Stimulated activated CD4-positive, alpha-beta T cell treated with anti-CD3 and anti-CD28 coated beads, Interleukin-1b, Interleukin-23, amount 100 ng/mL, for 4 hours (primary cell): Measurements from ENCODE around the gene ZDHHC14.
"Not testable (repeated sequence)": the region's sequence is repeated elsewhere in the genome, so short reads cannot be mapped to it uniquely, and the experiment has no call there.

Experiments
- DNase-seq, 2 donors: peaks; one replicate each; pipeline ENCODE4 v3.0.0-alpha.2; 2020; ENCODE audit warnings: low read depth in 2 of 2

ZDHHC14 gene

GRCh38 chr6:157569543-157569942 lies 188.6 kb downstream of the ZDHHC14 start:
- no peak for DNase-seq

- DNase-seq: no peak
Measured at GRCh38 chr6:157570104-157570503, 189.1 kb downstream of the ZDHHC14 start.

- no peak for DNase-seq
Measured at GRCh38 chr6:157570752-157571151, 189.8 kb downstream of the ZDHHC14 start.

- DNase-seq: no peak
Measured at GRCh38 chr6:157571269-157571668, 190.3 kb downstream of the ZDHHC14 start.

DNA sequence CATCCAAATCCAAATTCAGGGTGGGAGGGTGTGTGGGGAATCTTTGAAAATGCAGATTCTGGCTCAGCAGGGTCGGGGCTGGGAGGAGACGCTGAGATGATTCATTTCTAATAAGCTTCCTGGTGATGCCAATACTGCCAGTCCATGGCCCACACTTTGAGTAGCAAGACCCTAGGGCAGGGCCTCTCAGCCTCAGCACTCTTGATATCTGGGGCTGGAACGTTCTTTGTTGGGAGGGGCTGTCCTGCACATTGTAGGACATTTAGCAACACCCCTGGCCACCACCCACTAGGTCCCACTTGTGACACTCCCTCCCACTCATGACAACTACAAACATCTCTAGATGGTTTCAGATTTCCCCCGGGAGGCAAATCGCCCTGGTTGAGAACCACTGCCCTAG lies 191.0 kb downstream of the ZDHHC14 start:
- DNase-seq: no peak

DNA sequence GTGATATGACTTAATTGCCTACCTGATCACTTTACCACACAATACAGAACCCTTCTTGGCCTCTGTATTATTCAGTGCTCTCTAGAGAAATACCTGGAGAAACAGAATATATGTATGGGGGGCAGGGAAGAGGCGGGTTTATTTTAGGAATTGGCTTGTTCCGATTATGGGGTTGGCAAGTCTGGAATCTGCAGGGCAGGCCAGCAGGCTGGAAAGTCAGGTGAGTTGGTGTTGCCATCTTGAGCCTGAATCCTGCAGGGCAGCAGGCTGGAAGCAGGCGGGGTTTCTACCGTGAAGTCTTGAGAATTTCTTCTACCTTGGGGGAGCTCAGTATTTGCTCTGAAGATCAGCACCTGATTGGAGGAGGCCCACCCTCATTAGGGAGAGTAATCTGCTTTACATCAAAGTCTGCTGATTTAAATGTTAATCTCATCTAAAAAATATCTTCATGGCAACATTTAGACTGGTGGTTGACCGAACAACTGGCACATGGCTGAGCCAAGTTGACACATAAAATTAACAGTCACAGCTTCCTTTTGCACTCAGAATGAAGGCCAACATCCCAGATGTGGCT lies 193.9 kb downstream of the ZDHHC14 start:
- no peak for DNase-seq

- DNase-seq: no peak
Measured at GRCh38 chr6:157575436-157576145, 194.6 kb downstream of the ZDHHC14 start.

DNA sequence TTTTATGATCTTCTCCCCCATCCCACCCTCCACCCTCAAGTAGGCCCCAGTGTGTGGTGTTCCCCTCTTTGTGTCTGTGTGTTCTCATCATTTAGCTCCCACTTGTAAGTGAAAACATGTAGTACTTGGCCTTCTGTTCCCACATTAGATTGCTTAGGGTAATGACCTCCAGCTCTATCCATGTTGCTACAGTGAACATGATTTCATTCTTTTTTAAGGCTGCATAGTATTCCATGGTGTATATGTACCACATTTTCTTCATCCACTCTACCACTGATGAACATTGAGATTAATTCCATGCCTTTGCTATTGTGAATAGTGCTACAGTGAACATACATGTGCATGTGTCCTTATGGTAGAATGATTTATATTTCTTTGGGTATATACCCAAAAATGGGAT lies 196.0 kb downstream of the ZDHHC14 start:
- not testable (repeated sequence) for DNase-seq

DNA sequence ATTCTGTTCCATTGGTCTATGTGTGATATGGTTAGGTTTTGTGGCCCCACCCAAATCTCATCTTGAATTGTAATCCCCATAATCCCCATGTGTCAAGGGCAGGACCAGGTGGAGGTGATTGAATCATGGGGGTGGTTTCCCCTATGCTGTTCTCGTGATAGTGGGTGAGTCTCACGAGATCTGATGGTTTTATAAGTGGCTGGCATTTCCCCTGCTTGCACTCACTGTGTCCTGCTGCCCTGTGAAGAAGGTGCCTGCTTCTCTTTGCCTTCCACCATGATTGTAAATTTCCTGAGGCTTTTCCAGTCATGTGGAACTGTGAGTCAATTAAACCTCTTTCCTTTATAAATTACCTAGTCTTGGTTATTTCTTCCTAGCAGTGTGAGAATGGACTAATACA lies 197.5 kb downstream of the ZDHHC14 start:
- DNase-seq: not testable (repeated sequence)

DNA sequence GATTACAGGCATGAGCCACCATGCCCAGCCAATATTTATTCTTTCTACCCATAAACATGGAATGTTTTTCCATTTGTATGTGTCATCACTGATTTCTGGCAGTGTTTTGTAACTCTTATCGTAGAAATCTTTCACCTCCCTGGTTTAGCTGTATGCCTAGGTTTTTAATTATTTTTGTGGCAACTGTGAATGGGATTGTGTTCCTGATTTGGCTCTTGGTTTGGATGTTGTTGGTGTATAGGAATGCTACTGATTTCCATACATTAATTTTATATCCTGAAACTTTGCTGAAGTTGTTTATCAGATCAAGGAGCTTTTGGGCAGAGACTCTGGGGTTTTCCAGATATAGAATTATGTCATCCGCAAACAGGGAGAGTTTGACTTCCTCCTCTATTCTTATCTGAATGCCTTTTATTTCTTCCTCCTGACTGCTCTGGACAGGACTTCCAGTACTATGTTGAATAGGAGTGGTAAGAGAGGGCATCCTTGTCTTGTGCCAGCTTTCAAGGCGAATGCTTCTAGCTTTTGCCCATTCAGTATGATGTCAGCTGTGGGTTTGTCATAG lies 198.6 kb downstream of the ZDHHC14 start:
- DNase-seq: no peak

DNA sequence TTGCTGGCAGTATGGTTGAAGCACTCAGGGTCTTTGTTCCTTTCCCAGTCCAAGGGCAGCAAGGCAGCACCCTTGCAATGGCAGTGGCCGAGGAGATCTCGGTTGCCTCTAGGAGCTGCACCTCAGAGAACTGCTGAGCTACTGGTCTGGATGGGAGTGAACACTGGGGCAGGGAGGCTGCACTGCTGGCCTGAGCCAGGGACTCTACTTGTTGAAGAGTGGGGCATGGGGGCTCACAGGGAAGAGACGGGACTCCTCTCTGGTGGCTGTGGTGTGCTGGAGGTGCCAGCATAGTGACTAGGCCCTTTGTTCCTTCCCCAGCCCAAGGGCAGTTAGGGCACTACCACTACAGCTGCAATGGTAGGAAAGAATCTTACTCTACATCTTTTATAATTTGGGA lies 203.0 kb downstream of the ZDHHC14 start:
- no peak for DNase-seq

DNA sequence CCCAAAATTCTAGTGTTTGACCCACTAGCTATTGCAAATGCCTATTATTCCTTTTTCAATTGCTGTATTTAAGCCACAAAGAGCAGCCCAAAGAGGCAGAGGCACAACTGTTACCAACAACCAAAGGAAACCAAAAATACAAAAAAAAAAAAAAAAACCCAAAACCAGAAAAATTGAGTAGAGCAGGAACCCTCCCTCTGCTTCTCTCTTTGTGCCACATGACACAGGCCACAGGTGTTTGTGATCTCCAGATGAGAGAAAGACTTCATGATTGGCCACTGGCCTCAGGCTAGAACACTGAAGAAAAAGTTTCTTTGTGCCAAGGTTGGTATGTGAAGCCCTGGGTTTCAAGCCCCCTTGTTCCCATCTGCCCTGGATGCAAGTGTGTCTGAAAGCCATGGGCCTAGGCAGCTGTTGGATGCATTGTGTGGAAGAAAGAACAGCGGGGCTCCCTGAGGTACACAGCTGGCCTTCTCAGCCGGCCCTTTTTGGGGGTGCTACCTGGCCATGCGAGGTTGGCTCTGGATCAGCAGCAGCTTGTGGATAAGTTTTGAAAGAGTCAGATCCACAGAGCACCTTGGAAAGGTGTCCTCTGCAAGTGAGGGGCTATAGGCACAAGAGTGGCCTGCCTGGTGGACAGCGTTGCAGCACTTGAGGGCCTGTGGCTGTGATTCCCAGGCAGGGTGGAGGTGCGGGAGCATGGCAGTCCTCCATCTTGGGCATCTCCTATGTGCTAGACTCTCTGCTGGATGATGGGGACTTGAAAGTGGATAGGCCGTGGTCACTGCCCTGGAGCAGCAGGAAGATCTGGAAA lies 204.5 kb downstream of the ZDHHC14 start:
- DNase-seq: no peak

GRCh38 chr6:157586088-157586414 lies 205.1 kb downstream of the ZDHHC14 start:
- no peak for DNase-seq

GRCh38 chr6:157586476-157587126 lies 205.6 kb downstream of the ZDHHC14 start:
- DNase-seq: no peak

DNA sequence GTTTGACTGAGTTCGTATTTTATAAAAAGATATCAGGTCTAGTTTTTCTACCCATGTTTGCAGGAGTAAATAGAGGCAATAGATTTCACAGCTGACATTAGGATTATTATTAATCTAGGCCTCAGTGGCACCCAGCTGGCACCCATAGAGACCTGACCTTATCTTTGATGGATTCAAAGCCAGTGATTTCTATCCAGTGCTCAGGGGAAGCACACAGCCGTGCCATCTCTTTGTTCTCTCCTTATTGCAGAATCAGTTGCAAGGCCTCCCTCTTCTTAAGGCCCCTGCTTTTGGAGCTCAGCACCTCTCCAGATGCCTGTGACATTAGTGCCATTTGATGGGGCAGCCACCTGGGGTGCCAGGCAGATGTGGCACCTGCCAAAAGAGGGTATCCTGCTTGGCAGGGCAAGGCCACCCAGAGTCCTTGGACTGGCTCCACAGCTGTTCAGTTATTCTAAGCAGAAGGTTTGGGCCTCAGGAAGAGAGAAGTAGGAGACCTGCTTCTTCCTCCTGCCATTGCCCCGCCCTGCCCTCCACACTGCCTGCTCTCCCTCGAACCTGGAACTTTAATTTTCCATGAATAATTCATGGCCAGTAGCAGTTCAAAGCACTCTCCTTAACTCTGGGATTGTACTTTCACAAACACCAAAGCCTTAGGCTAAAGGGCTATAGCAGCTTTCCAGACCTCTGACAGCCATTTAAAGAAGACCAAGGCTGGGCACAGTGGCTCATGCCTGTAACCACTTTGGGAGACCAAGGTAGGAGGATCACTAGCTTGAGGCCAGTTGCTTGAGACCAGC lies 206.3 kb downstream of the ZDHHC14 start:
- no peak for DNase-seq

- not testable (repeated sequence) for DNase-seq
Measured at GRCh38 chr6:157590654-157591053, 209.7 kb downstream of the ZDHHC14 start.

DNA sequence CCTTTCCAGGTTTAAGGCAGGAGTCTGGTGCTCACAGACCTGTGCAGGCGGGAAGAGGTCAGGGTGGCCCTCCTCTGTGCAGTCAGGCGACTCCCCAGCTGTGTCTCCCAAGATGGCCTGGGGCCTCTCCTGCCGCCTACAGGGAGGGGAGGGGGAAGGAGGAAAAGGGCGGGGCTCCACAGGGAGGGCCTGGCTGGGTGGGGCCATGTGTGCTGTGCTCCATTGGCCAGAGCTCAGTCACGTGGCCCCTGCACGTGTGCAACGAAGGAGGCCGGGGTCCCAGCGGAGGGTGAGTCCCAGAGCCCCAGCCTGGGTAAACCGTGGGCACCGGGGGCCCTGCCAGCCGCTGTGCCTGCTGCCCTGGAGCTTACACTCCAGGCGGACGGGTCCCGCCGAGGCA lies 211.6 kb downstream of the ZDHHC14 start:
- DNase-seq: no peak

DNA sequence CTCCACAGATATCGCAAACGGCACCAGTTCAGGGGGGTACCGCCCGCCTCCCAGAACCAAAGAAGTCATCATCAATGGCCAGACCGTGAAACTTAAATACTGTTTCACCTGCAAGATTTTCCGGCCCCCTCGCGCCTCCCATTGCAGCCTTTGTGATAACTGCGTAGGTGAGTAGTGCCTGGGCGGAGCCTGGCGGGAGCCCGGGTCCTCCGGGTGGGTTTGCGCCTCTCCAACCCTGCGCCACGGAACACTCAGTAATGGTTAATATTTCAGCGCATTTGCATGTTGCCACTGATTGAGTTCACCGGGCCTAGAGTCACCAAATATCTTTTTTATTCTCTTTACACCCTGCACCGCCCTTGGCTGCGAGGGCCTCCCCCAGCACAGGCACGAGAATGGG lies 212.0 kb downstream of the ZDHHC14 start:
- no peak for DNase-seq

DNA sequence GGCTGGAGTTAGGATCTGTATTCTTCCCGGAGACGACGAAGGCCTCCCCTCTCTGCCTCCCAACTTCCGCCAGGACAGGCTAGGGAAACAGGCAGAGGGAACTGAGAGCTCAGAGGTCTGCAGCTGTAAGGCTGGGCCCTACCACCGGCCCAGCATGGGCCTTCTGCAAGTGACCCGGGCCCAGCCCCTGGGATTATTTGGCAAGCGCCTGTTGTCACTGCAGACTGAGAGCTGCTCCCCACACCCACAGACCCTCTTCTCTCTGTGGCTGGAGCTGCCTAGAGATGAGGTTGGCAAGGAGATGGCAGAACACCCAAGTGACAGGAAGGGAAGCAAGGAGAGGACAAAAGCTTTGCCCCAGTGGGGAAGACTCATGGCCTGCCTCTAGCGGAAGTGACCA lies 212.6 kb downstream of the ZDHHC14 start:
- no peak for DNase-seq

- no peak for DNase-seq
Measured at GRCh38 chr6:157594292-157594691, 213.3 kb downstream of the ZDHHC14 start.

DNA sequence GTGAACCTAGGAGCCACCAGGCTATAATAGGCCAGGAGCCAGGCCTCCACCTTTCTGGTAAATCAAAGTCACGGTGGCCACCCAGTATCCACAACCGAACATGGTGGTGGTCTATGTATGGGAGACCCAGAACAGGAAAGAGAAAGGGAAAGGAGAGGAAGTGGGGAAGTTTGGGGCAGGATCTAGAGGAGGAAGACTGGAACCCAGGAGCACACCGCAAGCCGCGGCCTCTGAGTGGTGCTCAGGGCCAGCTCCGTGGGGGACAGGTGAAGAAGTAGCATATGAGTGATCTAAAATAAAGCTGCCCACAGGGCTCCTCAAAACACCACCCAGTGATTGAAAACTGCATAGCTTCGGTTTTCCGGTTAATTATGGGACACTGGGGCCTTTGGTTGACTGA lies 214.8 kb downstream of the ZDHHC14 start:
- no peak for DNase-seq
